Dermis microvascular lymphatic vessel endothelial cell (primary cell): ENCODE data around the gene CYB5R4. TPM values are rescaled to one million over a fixed set of nuclear protein-coding genes. Genes with fewer than 3 reads are reported as not detected.
"Not testable (repeated sequence)": the region's sequence is repeated elsewhere in the genome, so short reads cannot be mapped to it uniquely, and the experiment has no call there.

Source experiments
- DNase-seq, 2 donors: peaks; one replicate each; pipeline versions ENCODE4 v3.0.0 to v3.0.0-alpha.2; 2010; ENCODE audit warnings: low read depth in 2 of 2
- total RNA-seq: library from RNA; depleted of rRNA; stranded (reverse); fragments of >200 nt; gene quantifications from 2 replicates; pipeline ENCODE4 v1.2.1, GENCODE V29; 2014

The CYB5R4 gene
- total RNA-seq, 1 donor from 2014 or later = 2.2 TPM

GRCh38 chr6:83862776-83863471, 3.4 kb downstream of the CYB5R4 start:
- no peak for DNase-seq

DNA sequence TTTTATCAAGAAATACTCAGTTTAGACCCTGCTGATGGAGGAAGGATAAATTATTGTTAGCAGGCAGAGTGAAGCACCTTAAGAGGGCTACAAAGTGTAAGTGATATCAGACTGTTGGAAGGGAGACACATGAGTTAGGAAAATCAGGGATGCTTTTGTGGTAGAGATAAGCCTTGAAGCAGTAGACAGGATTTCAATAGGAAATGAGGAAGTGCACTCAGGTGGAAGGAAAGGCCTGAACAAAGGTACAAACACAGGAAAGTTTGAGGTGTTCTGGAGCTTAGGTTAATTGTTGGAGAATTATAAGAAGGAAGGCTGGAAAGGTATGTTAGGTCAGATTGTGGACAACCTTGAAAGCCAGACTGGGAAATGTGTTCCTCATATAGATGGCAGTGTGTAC, 7.6 kb downstream of the CYB5R4 start:
- no peak for DNase-seq

DNA sequence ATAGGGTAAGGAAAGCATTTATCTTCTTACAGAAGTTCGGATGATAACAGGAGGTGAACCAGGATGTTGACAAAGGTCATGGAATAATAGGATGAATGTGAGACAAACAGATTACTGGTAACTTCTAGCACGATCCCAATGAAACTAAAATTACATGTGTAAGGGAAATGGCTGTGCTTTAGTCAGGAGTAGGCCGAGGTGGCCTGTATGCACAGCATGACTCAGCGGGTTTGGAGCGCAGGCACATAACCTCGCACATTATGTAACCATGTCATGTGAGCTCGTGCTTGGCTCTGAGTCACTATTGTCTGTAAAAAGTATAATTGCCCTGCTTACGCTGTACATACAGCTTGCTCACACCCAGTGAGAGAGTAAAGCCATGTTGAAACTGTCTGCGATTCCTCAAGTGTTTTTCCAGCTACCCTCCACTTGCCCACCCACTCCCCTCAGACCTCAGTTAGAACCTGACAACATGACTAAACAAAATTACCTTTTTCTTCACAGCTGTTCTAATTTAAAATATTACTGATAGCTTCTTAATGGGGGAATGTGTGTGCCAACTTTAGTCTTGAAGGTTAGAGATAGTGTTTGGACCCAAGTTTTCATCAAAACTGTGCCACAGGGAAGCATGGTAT, 8.2 kb downstream of the CYB5R4 start:
- peak in 1 of 2 donors; percentile 88 for DNase-seq

DNA sequence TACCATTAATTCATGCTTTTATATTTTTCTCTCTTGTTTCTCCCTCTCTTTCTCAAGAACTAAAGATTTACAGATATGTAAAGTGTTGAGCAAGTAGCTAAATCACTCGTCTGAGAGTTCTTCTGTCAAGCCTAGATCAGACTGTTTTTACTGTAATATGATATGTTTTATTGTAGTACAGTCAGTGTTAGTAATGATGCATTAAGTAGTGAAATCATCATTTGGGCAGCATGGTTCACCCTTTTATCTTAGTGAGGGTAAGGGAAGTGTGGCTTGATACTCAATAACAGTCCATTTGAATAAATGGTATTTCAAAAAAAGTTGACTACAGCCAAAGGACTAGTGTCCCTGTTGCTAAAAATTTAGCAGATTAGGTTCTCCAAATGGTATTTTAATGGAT, 9.2 kb downstream of the CYB5R4 start:
- DNase-seq = peak in 1 of 2 donors; percentile 39

GRCh38 chr6:83870649-83871048, 11.2 kb downstream of the CYB5R4 start:
- no peak for DNase-seq

GRCh38 chr6:83872386-83873118, 13.1 kb downstream of the CYB5R4 start:
- DNase-seq = no peak

DNA sequence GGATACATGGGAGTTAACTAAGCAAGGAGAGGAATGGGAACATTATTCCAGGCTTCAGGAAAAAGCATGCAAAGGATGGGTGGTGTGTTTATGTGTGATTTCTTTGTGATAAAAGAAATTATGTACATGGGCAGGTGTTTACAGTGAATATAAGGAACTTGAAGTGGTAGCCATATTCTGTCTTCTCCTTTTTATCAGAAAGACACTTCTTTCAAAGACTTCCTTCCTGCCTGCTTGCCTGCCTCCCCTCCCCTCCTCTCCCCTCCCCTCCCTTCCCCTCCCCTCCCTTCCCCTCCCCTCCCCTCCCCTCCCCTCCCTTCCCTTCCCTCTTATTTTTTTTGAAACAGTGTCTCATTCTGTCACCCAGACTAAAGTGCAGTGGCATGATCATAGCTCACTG, 14.4 kb downstream of the CYB5R4 start:
- no peak for DNase-seq

DNA sequence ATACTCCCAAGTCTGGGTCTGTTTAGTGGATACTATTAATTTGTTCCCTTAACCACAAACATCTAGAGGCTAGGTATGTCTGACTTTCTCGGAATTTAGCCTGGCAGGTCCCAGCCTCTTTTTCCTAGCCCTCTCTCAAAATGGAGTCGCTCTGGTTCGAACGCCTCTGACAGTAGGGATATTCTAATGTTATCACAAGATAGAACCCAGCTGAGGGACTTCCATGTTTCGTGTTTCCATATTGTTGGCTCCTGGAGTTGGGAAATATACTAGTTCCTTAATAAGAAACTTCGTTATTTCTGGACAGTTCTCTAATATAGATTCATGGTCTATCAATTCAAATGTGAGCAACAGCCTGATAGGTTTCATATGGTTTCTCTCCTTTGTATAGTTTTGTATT, 16.4 kb downstream of the CYB5R4 start:
- DNase-seq = no peak

GRCh38 chr6:83878902-83879644, 19.6 kb downstream of the CYB5R4 start:
- DNase-seq = no peak

DNA sequence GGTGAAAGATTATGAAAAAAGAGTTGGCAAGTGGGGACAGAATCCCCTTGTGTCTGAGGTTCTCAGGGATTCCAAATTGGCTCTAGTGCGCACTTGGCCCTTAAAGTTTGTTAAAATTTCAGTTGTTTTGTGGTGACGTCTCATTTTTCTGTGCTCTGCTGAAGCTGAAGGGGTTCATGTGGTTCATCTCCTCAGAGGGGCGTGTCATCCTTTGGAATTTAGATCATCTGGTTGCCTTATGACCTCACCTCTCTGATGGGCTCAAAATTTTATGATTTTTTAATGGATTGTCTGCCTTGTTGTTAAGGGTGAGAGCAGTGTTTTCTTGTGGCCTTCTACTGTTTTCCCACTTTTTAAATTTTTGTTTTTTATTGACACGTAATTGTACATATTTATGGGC, 20.3 kb downstream of the CYB5R4 start:
- DNase-seq = no peak

GRCh38 chr6:83883240-83883639, 23.8 kb downstream of the CYB5R4 start:
- peak; percentile 7 to 67 for DNase-seq

- peak; percentile 49 to 69 for DNase-seq
Observed at GRCh38 chr6:83884523-83884922, 25.0 kb downstream of the CYB5R4 start.

DNA sequence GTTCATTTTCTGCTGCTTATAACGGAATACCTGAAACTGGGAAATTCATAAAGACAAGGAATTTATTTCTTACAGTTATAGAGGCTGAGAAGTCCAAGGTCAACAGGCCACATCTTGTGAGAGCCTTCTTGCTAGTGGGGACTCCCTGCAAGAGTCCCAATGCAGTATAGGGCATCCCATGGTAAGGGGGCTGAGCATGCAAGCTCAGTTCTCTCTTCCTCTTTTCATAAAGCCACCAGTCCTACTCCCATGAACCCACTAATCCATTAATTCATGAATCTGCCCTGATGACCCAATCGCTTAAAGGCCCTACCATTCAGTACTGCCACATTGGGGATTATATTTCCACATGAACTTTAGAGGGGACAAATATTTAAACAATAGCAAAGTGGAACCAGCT, 26.5 kb downstream of the CYB5R4 start:
- no peak for DNase-seq

GRCh38 chr6:83889621-83890020, 30.1 kb downstream of the CYB5R4 start:
- DNase-seq = no peak

- DNase-seq = no peak
Observed at GRCh38 chr6:83890520-83890919, 31.0 kb downstream of the CYB5R4 start.

DNA sequence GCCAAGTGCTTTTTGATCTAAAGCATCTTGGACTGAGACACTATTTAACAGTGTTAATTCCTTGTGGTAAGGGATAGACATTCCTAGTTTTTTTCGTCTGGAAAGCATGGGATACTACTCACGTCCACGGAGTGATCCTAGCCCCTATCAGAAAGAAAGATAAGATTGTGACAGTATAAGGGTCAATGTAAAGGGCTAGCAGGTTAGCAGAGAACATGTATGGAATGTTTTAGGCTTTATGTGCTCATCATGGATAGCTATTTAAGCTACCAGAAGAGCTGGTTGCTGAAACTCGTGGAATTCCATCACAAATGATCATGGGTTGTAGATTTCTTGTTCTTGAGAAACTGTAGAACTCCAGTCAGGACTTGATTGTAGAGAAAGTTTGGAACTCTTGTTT, 32.1 kb downstream of the CYB5R4 start:
- DNase-seq = no peak

DNA sequence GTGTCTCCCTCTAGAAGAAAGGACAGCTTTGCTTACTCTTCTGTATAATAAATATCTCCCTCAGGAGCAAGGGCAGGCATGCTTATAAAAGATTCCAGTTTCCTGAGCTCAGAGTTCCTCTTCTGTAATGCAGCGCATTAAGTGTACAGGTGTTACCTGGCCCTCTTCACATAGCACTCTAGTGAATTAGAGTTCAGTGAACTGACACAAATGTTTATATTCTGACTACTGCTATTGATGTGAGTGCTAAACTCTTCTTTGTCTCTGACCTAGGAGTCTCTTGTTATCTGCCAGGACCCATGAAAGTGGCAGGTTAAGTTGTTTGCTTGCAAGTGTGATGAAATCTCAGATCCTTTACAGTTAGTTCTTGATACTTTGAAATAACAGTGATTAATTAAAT, 33.5 kb downstream of the CYB5R4 start:
- no peak for DNase-seq

GRCh38 chr6:83897094-83897493, 37.6 kb downstream of the CYB5R4 start:
- DNase-seq = not testable (repeated sequence)

GRCh38 chr6:83901624-83902023, 42.1 kb downstream of the CYB5R4 start:
- DNase-seq = no peak

DNA sequence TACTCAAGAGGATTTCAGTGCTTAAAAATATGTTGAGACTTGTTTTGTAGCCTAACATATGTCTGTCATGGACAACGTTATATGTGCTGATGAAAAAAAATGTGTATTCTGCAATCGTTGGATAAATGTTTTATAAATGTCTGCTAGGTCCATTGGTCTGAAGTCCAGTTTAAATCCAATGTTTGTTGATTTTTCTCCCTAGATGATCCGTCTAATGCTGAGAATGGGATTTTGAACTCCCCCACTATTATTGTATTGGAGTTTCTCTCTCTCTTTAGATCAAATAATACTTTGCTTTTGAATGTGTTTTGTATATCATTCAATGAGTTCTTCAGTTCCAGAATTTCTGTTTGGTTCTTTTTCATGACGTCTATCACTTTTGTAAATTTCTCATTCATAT, 44.9 kb downstream of the CYB5R4 start:
- DNase-seq = no peak

DNA sequence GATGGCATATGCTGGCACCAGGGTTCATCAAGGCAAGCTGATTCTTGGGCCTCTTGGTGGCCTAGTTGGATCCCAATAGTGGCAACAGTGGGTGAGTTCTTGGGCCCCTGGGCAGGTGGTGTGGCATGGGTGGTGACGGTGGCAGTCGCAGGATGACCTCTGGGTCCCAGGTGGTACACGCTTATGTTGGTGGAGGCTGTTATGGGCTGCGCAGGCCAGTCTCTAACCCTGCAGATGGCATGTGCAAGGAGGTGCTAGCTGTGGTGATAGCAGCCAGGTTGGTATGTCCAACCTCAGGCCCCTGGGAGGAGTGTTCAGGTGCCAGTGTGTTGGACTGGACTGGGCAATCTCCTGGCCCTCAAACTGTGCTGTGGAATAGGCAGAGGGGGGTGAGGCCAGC, 46.2 kb downstream of the CYB5R4 start:
- no peak for DNase-seq
